Measurements from ENCODE around the gene TEX54.

GRCh38 chr11:62804310-62805075 is 28.1 kb downstream of the TEX54 start:
- no peak for TF ChIP-seq POLR2A (IDR thresholded peaks at IDR 0.05; ENCODE audit: insufficient read depth in 1 of 2, low read depth in 2 of 2, low read length in 2 of 2)
- TF ChIP-seq KDM1A (CRISPR knock-in tag; IDR thresholded peaks at IDR 0.05) = no peak
- TF ChIP-seq ZZZ3 (CRISPR knock-in tag; IDR thresholded peaks at IDR 0.05; ENCODE audit: borderline replicate concordance) = no peak
- TF ChIP-seq SP4 (CRISPR knock-in tag; IDR thresholded peaks at IDR 0.05) = no peak
- no peak for TF ChIP-seq POLR2AphosphoS2 (IDR thresholded peaks at IDR 0.05; ENCODE audit: low read depth, low read length)
- TF ChIP-seq SMC3 (IDR thresholded peaks at IDR 0.05; ENCODE audit: low read length) = no peak
